HepG2 (cell line): ENCODE data around the gene NELL1.

Experiments
- BHLHE40 ChIP-seq: IDR thresholded peaks from 2 replicates; pipeline ENCODE4 v1.6.1; 2011; ENCODE audit warnings: low read length, improper control_type of control experiment
- CHCHD3 ChIP-seq: sonication (generic); formaldehyde crosslinking; IDR thresholded peaks from 2 replicates; pipeline ENCODE4 v1.8.0; 2022; ENCODE audit warnings: mild to moderate bottlenecking, missing genetic modification reagents, moderate library complexity
- CTCF ChIP-seq: sonication (generic); formaldehyde crosslinking; IDR thresholded peaks from 2 replicates; pipeline ENCODE4 v1.5.0; 2020; ENCODE audit warnings: mild to moderate bottlenecking, missing genetic modification reagents, moderate library complexity
- DZIP1 ChIP-seq: sonication (generic); formaldehyde crosslinking; IDR thresholded peaks from 2 replicates; pipeline ENCODE4 v1.5.0; 2020; ENCODE audit warnings: mild to moderate bottlenecking, missing genetic modification reagents
- NFE2L1 ChIP-seq: sonication (generic); formaldehyde crosslinking; IDR thresholded peaks from 2 replicates; pipeline ENCODE4 v1.4.0; 2020; ENCODE audit warnings: missing genetic modification reagents, mild to moderate bottlenecking, borderline replicate concordance
- PAWR ChIP-seq: sonication (generic); formaldehyde crosslinking; IDR thresholded peaks from 2 replicates; pipeline ENCODE4 v1.4.0; 2020; ENCODE audit warnings: missing genetic modification reagents, mild to moderate bottlenecking, borderline replicate concordance
- PCBP1 ChIP-seq: fragments of 200-400 bp; formaldehyde crosslinking; IDR thresholded peaks from 2 replicates; pipeline ENCODE4 v1.6.1; 2017; ENCODE audit warnings: mild to moderate bottlenecking, low read depth, low read length, borderline replicate concordance
- POLR2A ChIP-seq, 2 experiments: IDR thresholded peaks; 2 replicates each; pipeline ENCODE4 v1.6.1; 2011; ENCODE audit warnings: low read depth in 2 of 2, low read length in 2 of 2, mild to moderate bottlenecking in 1 of 2, moderate library complexity in 1 of 2; ENCODE audit not compliant: insufficient read depth in 1 of 2
- PTBP1 ChIP-seq: fragments of 200-400 bp; formaldehyde crosslinking; IDR thresholded peaks from 2 replicates; pipeline ENCODE4 v1.6.1; 2018; ENCODE audit warnings: low read length, low read depth; ENCODE audit not compliant: poor library complexity, severe bottlenecking
- RBAK ChIP-seq: sonication (generic); formaldehyde crosslinking; IDR thresholded peaks from 2 replicates; pipeline ENCODE4 v1.5.1; 2020; ENCODE audit warnings: mild to moderate bottlenecking, missing genetic modification reagents
- STAG1 ChIP-seq: sonication (generic); formaldehyde crosslinking; IDR thresholded peaks from 2 replicates; pipeline ENCODE4 v1.4.0; 2020; ENCODE audit warnings: missing genetic modification reagents
- ZNF280B ChIP-seq: sonication (generic); formaldehyde crosslinking; IDR thresholded peaks from 2 replicates; pipeline ENCODE4 v1.5.0; 2020; ENCODE audit warnings: missing genetic modification reagents, mild to moderate bottlenecking, borderline replicate concordance
- TF ChIP-seq, protein P1 (sequence below), 2 experiments: sonication (generic) in 1 of 2; formaldehyde crosslinking in 1 of 2; IDR thresholded peaks; 2 replicates each; pipeline versions ENCODE4 v1.5.1 to v1.6.1; 2011 to 2020; ENCODE audit warnings: borderline replicate concordance in 1 of 2, low read depth in 1 of 2, low read length in 1 of 2, mild to moderate bottlenecking in 1 of 2, missing genetic modification reagents in 1 of 2, moderate library complexity in 1 of 2
- TF ChIP-seq, protein P2 (sequence below): sonication (generic); formaldehyde crosslinking; IDR thresholded peaks from 2 replicates; pipeline ENCODE4 v1.5.1; 2020; ENCODE audit warnings: mild to moderate bottlenecking, missing genetic modification reagents

- TF ChIP-seq STAG1 = no peak
- TF ChIP-seq CHCHD3 (CRISPR knock-in tag) = no peak
- TF ChIP-seq DZIP1 (CRISPR knock-in tag) = no peak
- TF ChIP-seq ZNF280B (CRISPR knock-in tag) = no peak
- no peak for TF ChIP-seq POLR2A (IDR thresholded peaks at IDR 0.05; ENCODE audit: insufficient read depth in 1 of 2, low read depth in 2 of 2, low read length in 2 of 2)
- no peak for TF ChIP-seq PCBP1
- TF ChIP-seq CTCF (CRISPR knock-in tag) = no peak
- TF ChIP-seq, protein P1, sequence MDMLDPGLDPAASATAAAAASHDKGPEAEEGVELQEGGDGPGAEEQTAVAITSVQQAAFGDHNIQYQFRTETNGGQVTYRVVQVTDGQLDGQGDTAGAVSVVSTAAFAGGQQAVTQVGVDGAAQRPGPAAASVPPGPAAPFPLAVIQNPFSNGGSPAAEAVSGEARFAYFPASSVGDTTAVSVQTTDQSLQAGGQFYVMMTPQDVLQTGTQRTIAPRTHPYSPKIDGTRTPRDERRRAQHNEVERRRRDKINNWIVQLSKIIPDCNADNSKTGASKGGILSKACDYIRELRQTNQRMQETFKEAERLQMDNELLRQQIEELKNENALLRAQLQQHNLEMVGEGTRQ (IDR thresholded peaks at IDR 0.05; ENCODE audit: low read depth, low read length) = no peak
- TF ChIP-seq, protein P1 (CRISPR knock-in tag; IDR thresholded peaks at IDR 0.05; ENCODE audit: borderline replicate concordance) = no peak
- no peak for TF ChIP-seq RBAK (CRISPR knock-in tag)
- TF ChIP-seq, protein P2, sequence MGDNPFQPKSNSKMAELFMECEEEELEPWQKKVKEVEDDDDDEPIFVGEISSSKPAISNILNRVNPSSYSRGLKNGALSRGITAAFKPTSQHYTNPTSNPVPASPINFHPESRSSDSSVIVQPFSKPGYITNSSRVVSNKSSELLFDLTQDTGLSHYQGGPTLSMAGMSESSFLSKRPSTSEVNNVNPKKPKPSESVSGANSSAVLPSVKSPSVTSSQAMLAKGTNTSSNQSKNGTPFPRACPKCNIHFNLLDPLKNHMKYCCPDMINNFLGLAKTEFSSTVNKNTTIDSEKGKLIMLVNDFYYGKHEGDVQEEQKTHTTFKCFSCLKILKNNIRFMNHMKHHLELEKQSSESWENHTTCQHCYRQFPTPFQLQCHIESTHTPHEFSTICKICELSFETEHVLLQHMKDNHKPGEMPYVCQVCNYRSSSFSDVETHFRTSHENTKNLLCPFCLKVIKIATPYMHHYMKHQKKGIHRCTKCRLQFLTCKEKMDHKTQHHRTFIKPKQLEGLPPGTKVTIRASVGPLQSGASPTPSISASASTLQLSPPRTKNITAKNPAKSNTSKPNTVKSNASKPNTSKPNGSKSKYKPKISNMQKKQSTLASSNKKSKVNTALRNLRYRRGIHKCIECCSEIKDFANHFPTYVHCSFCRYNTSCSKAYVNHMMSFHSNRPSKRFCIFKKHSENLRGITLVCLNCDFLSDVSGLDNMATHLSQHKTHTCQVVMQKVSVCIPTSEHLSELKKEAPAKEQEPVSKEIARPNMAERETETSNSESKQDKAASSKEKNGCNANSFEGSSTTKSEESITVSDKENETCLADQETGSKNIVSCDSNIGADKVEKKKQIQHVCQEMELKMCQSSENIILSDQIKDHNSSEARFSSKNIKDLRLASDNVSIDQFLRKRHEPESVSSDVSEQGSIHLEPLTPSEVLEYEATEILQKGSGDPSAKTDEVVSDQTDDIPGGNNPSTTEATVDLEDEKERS (CRISPR knock-in tag) = no peak
- no peak for TF ChIP-seq PAWR (CRISPR knock-in tag)
- no peak for TF ChIP-seq NFE2L1
- TF ChIP-seq BHLHE40 = no peak
- TF ChIP-seq PTBP1 = no peak
Observed at GRCh38 chr11:20782775-20783174, 113.4 kb downstream of the NELL1 start.
